GM19240 (cell line): ENCODE data around the gene INKA1.
"Not testable (repeated sequence)": the region's sequence is repeated elsewhere in the genome, so short reads cannot be mapped to it uniquely, and the experiment has no call there.

Experiments
- DNase-seq: peaks from one replicate; pipeline ENCODE4 v3.0.0; 2011; ENCODE audit warnings: low spot score; ENCODE audit not compliant: insufficient read length

The INKA1 gene

DNA sequence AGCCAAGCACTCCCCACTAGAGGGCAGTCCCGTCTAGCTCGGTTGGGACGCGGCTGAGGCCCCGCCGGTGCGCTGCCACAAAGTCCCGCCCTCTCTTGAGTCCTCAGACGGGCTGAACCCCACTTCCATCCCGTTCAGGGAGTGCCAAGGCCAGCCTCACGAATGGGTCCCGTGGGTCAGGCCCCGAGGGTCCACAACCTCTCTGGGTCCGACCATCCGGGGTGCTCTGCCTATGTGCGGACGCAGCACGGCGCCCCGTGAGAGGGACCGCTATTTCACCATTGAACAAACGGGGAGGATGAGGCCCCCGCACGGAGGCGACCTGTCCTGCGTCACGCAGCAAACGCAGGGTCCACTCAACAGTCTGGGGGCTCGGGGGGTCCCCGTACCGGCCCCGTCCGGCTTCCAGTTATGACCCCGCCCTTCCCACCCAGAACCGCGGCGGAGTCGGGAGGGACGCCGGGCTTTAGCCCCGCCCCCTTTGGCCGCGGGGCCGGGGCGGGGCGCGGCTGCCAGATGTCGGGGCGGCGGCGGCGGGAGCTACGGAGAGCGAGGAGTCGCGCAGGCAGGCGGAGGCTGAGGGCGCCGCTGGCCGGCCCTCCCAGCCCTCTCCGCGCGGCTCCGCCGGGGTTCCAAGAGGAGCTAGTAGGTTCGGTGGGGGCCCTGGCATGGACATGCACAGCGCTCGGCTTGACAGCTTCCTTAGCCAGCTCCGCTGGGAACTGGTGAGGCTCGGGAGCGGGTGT lies at the start of gene INKA1:
INKA1 (plus strand) TSS at position 543 of the 746 bp plus-strand sequence; CDS start at position 675, 132 bp downstream.
- DNase-seq: peak; percentile 87

DNA sequence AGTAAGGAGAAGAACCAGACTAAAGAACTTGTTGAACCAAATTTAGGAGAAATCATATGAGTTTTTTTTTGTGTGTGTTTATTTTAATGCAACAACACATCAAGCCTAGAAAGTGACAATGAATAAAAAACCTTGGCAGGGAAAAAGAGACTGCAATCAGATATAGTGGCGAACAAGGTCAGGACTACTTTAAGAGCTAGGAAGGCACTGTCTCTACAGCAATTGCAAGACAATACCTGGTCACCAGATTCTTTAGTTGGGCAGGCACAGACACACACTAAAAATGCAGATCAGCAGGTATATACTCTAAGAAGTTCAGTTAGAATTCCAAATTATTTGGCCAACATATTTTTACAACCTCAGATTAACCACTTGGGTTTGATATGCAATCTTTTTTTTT lies 48.5 kb upstream of the INKA1 start:
- DNase-seq: no peak

- DNase-seq: no peak
These were observed 47.0 kb upstream of the INKA1 start for GRCh38 chr3:49756036-49756435.

GRCh38 chr3:49757197-49757596 lies 45.9 kb upstream of the INKA1 start:
- no peak for DNase-seq

DNA sequence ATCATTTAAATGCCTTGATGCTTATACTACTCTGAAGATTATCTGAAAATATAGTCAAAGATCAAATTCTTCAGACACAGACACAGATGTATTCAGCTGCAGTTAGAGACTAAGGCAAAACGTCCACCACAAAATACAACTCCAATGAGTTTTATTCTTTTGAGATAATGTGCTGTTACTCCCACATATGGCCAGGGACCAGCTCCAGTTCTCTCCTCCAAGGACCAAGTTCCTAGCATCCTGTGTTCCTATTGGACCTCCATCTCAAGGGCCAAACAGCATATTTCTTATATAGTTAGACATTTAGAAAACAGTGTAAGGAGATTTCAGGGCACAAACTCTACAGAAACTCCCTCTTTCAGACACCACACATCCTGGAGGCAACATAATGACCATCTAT lies 43.8 kb upstream of the INKA1 start:
- DNase-seq: no peak

- DNase-seq: no peak
These were observed 41.4 kb upstream of the INKA1 start for GRCh38 chr3:49761661-49762060.

DNA sequence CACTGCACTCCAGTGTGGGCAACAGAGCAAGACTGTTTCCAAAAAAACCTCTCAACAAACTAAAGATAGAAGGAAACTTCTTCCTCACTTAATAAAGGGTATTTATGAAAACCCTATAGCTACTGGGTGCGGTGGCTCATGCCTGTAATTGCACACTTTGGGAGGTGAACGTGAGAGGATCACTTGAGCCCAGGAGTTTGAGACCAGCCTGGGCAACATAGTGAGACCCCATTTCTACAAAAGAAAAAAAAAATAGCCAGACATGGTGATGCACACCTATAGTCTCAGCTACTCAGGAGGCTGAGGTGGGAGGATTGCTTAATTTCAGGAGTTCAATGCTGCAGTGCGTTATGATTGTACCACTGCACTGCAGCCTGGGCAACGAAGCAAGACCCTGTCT lies 39.1 kb upstream of the INKA1 start:
- DNase-seq: no peak

- no peak for DNase-seq
These were observed 33.7 kb upstream of the INKA1 start for GRCh38 chr3:49769286-49769915.

GRCh38 chr3:49769926-49770325 lies 33.1 kb upstream of the INKA1 start:
- DNase-seq: no peak

DNA sequence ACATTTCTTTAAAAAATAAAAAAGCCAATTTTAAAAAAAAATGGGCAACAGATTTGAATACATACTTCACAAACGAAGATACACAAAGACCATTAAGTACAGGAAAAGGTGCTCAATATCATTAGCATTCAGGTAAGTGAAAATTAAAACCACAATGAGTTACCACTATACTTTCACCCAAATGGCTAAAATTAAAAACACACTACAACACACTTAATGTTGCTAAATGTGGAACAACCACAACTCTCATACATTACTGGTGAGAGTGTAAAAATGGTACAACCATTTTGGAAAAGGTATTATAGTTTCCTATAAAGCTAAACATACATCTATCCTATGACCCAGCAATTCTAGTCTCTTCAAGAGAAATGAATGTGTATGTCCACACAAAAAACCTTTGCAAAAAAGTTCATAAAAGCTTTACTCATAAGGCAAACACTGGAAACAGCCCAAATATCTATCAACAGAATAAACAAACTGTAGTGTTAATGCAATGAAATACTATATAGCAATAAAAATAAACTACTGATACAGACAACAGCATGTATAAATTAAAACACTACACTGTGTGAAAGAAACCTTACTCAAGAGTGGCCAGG lies 31.6 kb upstream of the INKA1 start:
- no peak for DNase-seq

- no peak for DNase-seq
These were observed 30.4 kb upstream of the INKA1 start for GRCh38 chr3:49772703-49773102.

GRCh38 chr3:49775538-49775937 lies 27.5 kb upstream of the INKA1 start:
- no peak for DNase-seq

GRCh38 chr3:49776101-49776500 lies 27.0 kb upstream of the INKA1 start:
- not testable (repeated sequence) for DNase-seq

GRCh38 chr3:49779358-49780079 lies 23.5 kb upstream of the INKA1 start:
- no peak for DNase-seq

- no peak for DNase-seq
These were observed 22.7 kb upstream of the INKA1 start for GRCh38 chr3:49780080-49780974.

GRCh38 chr3:49780975-49781365 lies 22.1 kb upstream of the INKA1 start:
- not testable (repeated sequence) for DNase-seq

GRCh38 chr3:49781415-49782199 lies 21.5 kb upstream of the INKA1 start:
- DNase-seq: no peak

DNA sequence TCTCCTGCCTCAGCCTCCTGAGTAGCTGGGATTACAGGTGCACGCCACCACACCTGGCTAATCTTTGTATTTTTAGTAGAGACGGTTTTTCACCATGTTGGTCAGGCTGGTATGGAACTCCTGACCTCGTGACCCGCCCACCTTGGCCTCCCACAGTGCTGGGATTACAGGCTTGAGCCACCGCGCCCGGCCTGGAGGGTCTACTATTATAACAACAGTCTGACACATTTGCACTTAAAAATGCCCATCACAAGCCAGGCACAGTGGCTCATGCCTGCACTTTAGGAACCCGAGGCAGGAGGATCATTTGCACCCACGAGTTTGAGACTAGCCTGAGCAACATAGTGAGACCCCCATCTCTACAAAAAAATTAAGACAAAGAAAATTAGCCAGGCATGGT lies 20.8 kb upstream of the INKA1 start:
- not testable (repeated sequence) for DNase-seq

DNA sequence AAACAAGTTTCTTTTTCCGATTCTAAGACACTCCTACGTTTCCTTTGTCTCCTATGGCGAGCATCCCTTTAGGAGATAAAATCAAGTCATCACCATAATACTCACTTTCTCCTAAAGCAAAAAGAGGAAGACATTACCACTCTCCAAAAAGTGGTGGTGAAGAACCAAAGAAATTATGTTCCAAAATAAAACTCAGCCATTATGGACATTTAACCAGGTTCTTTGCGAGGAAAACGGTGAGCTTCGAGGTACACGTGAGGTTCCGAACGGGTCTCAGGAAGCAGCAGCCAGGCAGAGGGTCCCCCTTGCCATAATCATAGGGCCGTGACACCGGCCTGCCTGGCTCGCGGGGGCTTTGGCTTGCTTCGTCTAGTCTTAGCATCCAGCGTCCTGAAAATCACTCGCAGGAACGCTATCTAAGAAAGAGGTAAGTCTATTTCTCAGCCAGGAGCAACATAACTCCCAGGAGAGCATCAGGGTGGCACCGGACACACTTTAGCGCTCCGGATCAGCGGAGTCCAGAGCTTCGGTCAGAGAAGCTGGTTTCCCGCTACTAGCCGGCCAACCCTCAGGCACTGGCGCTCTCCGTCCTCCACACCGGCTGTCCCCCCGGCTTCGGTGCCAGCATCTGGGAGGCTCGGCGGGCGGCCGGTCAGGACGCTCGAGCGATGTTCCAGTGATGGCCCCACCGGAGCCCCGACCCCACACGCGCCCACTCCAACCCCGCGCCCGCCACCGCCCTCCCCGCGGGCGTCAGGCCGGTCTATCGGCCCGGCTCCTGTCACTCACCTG lies 17.3 kb upstream of the INKA1 start:
- no peak for DNase-seq
